Endothelial cell (in vitro differentiated cells): ENCODE measurements around the gene CACNA2D3. TPM values are rescaled to one million over a fixed set of nuclear protein-coding genes. Genes with fewer than 3 reads are reported as not detected.

Experiments
- DNase-seq: peaks from one replicate; pipeline ENCODE4 v3.0.0; 2021; ENCODE audit warnings: low spot score
- H3K27ac Mint-ChIP-seq: one replicate; pipeline ENCODE4 v1.8.0; 2021; ENCODE audit warnings: mixed read lengths, inconsistent platforms; ENCODE audit not compliant: unreplicated experiment
- H3K27me3 Mint-ChIP-seq: one replicate; pipeline ENCODE4 v1.8.0; 2021; ENCODE audit warnings: mild to moderate bottlenecking, moderate library complexity, mixed read lengths, inconsistent platforms; ENCODE audit not compliant: unreplicated experiment
- H3K36me3 Mint-ChIP-seq: one replicate; pipeline ENCODE4 v1.8.0; 2021; ENCODE audit warnings: mild to moderate bottlenecking, low read depth, mixed read lengths, inconsistent platforms; ENCODE audit not compliant: unreplicated experiment
- H3K4me1 Mint-ChIP-seq: one replicate; pipeline ENCODE4 v1.8.0; 2021; ENCODE audit warnings: mild to moderate bottlenecking, mixed read lengths, inconsistent platforms; ENCODE audit not compliant: unreplicated experiment
- H3K4me3 Mint-ChIP-seq: one replicate; pipeline ENCODE4 v1.8.0; 2021; ENCODE audit warnings: mild to moderate bottlenecking, mixed read lengths, inconsistent platforms; ENCODE audit not compliant: unreplicated experiment
- H3K9me3 Mint-ChIP-seq: one replicate; pipeline ENCODE4 v1.8.0; 2021; ENCODE audit warnings: mixed read lengths, inconsistent platforms; ENCODE audit not compliant: unreplicated experiment
- total RNA-seq: library from RNA; stranded (reverse); fragmentation: NEBNext Ultra II Directional; extraction: Animal tissue kit (Norgen Biotek cat#: 25700); gene quantifications from one replicate; pipeline ENCODE4 v1.2.1, GENCODE V29; 2021; ENCODE audit not compliant: unreplicated experiment
- TF ChIP-seq, protein P1 (sequence below): fragments of 200-600 bp; sonication (generic); IDR thresholded peaks from one replicate; pipeline ENCODE4 v1.5.0; 2021; ENCODE audit warnings: antibody characterized with exemption; ENCODE audit not compliant: unreplicated experiment

Gene CACNA2D3
- total RNA-seq, 1 donor from 2014 or later, result 0.46 TPM

DNA sequence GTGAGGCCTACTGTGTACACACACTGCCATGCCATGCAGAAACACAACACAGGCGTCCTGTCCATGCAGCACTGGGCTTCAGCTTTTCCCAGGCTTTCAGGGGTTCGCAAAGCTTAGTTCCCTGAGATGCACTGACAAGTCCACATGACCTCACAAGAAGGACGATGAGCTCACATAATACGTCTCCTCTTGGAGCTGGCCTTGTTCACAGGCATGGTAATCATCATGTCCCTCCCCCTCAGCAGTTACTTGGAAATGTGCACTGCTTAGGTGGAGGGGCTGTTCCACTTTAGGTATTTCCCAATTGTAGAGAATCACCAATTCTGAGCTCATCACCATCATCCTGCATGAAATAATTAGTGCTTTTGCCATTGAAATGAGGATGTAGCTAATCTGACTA is 496.7 kb downstream of the CACNA2D3 start:
- no peaks in the 10 kb centered on the region for H3K27me3 Mint-ChIP-seq
- H3K27ac Mint-ChIP-seq, result no peak overlapping the region
- DNase-seq, result no peak
- peaks cover 4% of the 10 kb centered on the region for H3K4me1 Mint-ChIP-seq
- TF ChIP-seq, protein P1, sequence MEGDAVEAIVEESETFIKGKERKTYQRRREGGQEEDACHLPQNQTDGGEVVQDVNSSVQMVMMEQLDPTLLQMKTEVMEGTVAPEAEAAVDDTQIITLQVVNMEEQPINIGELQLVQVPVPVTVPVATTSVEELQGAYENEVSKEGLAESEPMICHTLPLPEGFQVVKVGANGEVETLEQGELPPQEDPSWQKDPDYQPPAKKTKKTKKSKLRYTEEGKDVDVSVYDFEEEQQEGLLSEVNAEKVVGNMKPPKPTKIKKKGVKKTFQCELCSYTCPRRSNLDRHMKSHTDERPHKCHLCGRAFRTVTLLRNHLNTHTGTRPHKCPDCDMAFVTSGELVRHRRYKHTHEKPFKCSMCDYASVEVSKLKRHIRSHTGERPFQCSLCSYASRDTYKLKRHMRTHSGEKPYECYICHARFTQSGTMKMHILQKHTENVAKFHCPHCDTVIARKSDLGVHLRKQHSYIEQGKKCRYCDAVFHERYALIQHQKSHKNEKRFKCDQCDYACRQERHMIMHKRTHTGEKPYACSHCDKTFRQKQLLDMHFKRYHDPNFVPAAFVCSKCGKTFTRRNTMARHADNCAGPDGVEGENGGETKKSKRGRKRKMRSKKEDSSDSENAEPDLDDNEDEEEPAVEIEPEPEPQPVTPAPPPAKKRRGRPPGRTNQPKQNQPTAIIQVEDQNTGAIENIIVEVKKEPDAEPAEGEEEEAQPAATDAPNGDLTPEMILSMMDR, result no peak
- no peak overlapping the region for H3K4me3 Mint-ChIP-seq
- no peaks in the 10 kb centered on the region for H3K9me3 Mint-ChIP-seq
- no peaks in the 10 kb centered on the region for H3K36me3 Mint-ChIP-seq

DNA sequence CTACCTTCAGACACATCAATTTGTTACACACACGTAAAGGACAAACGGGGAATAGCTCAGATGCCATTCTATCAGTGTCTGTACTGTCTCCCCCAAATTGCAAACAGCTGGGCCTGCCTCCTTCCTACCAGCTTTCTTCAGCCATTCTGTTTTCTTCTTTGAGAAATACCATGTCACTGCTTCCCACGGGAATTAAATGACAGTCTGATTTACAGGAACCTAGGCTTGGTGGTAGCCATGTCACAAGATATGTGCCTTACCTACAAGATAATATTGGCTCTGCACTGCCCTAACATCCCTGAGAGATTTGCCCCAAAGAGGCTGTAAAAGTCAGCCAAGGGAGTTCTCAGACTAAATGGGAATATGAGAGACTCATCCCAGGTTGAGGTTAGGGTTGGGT is 497.2 kb downstream of the CACNA2D3 start:
- Mint-ChIP-seq H3K36me3 (no peaks in the 10 kb centered on the region), H3K27me3 (no peaks in the 10 kb centered on the region), H3K9me3 (no peaks in the 10 kb centered on the region), H3K27ac (no peak overlapping the region), H3K4me3 (no peak overlapping the region), H3K4me1 (peaks cover under 1% of the 10 kb centered on the region)
- TF ChIP-seq, protein P1, result no peak
- no peak for DNase-seq

DNA sequence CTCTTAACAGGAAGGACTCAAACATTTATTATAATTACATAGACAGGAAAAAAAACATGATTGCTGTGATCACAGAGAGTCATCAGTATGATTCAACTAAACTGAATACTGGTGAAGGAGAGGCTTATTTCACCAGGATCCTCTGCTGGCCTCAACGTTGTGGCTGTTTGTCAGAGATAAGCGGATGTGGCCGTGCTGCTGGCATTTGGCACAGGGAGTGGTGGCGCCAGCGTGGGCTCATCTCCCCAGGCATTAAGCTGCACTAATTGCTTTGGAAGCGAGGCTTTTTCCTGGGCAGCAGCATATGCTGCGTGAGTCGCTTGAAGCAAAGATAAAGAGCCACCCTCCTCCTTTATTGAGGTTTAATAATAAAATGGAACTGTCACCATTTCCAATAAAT is 498.8 kb downstream of the CACNA2D3 start:
- H3K4me3 Mint-ChIP-seq, result no peak overlapping the region
- H3K9me3 Mint-ChIP-seq, result no peaks in the 10 kb centered on the region
- H3K27ac Mint-ChIP-seq, result no peak overlapping the region
- no peaks in the 10 kb centered on the region for H3K27me3 Mint-ChIP-seq
- TF ChIP-seq, protein P1, result no peak
- DNase-seq, result no peak
- no peaks in the 10 kb centered on the region for H3K36me3 Mint-ChIP-seq
- no peaks in the 10 kb centered on the region for H3K4me1 Mint-ChIP-seq

DNA sequence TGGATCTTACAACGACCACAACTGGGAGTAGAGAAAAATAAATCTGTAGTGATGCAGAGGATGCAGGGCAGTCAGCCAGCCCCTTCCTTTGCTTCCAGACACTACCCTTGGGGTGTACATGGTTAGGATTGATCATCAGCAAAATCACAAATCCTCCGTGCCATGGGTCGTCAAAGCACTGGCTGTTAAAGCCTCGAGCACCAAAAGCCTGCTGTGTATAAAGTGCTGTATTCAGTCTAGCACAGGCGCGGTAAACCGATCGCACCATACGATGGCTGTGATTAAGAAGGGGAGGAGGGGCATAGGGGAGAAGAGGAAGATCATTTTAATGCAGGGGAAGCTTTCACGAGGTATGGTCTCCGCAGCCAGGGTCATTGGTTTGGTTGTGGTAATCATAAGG is 500.3 kb downstream of the CACNA2D3 start:
- H3K36me3 Mint-ChIP-seq, result no peaks in the 10 kb centered on the region
- TF ChIP-seq, protein P1, result no peak
- no peak overlapping the region for H3K4me3 Mint-ChIP-seq
- no peak overlapping the region for H3K27ac Mint-ChIP-seq
- no peaks in the 10 kb centered on the region for H3K9me3 Mint-ChIP-seq
- DNase-seq, result no peak
- no peaks in the 10 kb centered on the region for H3K4me1 Mint-ChIP-seq
- no peaks in the 10 kb centered on the region for H3K27me3 Mint-ChIP-seq

DNA sequence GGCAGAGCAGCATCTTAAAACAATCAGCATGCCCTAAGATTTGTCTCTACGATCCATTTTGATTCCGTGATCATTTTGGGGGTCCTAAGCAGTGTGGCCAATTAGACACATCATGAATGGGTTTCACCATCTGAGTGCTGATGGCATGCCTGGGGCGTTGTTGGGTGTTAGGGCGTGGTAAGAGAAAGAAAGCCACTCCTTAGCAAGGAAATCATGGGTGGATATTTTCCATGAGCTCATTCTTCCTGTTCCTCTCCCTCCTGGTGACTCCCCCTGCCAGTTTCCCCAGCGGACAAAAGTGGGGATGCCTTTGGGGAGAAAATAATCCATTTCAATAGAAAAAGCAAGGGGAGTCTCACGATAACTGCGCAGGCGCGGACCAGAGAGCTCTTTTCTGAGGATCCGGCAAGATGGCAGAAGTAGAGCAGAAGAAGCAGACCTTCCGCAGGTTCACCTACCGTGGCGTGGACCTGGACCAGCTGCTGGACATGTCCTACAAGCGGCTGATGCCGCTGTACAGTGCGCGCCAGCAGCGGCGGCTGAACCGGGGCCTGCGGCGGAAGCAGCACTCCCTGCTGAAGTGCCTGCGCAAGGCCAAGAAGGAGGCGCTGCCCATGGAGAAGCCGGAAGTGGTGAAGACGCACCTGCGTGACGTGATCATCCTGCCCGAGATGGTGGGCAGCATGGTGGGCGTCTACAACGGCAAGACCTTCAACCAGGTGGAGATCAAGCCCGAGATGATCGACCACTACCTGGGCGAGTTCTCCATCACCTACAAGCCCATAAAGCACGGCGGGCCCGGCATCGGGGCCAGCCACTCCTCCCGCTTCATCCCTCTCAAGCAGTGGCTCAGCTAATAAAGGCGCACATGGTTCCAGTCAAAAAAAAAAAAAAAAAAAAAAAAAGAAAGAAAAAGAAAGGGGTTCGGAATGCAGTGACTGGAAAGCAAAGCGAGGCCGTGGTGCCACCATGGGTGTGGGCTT is 503.7 kb downstream of the CACNA2D3 start:
- Mint-ChIP-seq H3K9me3 (no peaks in the 10 kb centered on the region), H3K27ac (no peak overlapping the region), H3K27me3 (no peaks in the 10 kb centered on the region), H3K4me3 (no peak overlapping the region), H3K4me1 (no peaks in the 10 kb centered on the region), H3K36me3 (no peaks in the 10 kb centered on the region)
- no peak for DNase-seq
- TF ChIP-seq, protein P1, result no peak
